OCI-LY7 (cell line): ENCODE measurements around the gene RAD51.

Experiments used
- CTCF ChIP-seq: fragments of 200-600 bp; sonication (generic); conservative IDR thresholded peaks from 2 replicates; pipeline ENCODE4 v1.5.1; 2014; ENCODE audit warnings: mild to moderate bottlenecking, antibody characterized with exemption, low read length, moderate library complexity, mixed read lengths
- EZH2phosphoT487 ChIP-seq: fragments of 200-600 bp; sonication (generic); IDR thresholded peaks from 2 replicates; pipeline ENCODE4 v1.6.1; 2018; ENCODE audit warnings: low read depth, borderline replicate concordance, mild to moderate bottlenecking, mixed run types, antibody characterized with exemption, low read length, moderate library complexity, mixed read lengths

GRCh38 chr15:40766194-40766815 lies 71.3 kb downstream of the RAD51 start:
- TF ChIP-seq CTCF (no peak), EZH2phosphoT487 (no peak)
